ENCODE data around the gene DYSF.

GRCh38 chr2:71694501-71695234 is 241.3 kb downstream of the DYSF start:
- no peak for TF ChIP-seq POLR2AphosphoS5 (IDR thresholded peaks at IDR 0.05; ENCODE audit: insufficient read depth, low read depth, low read length)
- TF ChIP-seq MAX (IDR thresholded peaks at IDR 0.05; ENCODE audit: insufficient read depth, insufficient read length): no peak
- TF ChIP-seq CTCF (IDR thresholded peaks at IDR 0.05; ENCODE audit: extremely low read depth in 1 of 2, insufficient read depth in 1 of 2, low read depth in 1 of 2, low read length in 2 of 2): no peak
- TF ChIP-seq MYC (IDR thresholded peaks at IDR 0.05; ENCODE audit: low read depth, low read length): no peak
- no peak for TF ChIP-seq FOS (IDR thresholded peaks at IDR 0.05; ENCODE audit: borderline replicate concordance, insufficient read depth, low read length)
- TF ChIP-seq EZH2 (IDR thresholded peaks at IDR 0.05; ENCODE audit: borderline replicate concordance, low read depth, low read length, severe bottlenecking): no peak
- TF ChIP-seq POLR2A (IDR thresholded peaks at IDR 0.05; ENCODE audit: low read depth, low read length): no peak

All from endothelial cell of umbilical vein (primary cell).